HG03558 (cell line): ENCODE results near the gene PAFAH1B1.
"Not testable (repeated sequence)": the region's sequence is repeated elsewhere in the genome, so short reads cannot be mapped to it uniquely, and the experiment has no call there.

Experiments
- ATAC-seq: cut with Tn5 transposase; IDR thresholded peaks from one replicate; pipeline ENCODE4 v1.9.1; 2021; ENCODE audit warnings: moderate number of reproducible peaks; ENCODE audit not compliant: unreplicated experiment; ENCODE audit errors: extremely low read depth

PAFAH1B1 gene

DNA sequence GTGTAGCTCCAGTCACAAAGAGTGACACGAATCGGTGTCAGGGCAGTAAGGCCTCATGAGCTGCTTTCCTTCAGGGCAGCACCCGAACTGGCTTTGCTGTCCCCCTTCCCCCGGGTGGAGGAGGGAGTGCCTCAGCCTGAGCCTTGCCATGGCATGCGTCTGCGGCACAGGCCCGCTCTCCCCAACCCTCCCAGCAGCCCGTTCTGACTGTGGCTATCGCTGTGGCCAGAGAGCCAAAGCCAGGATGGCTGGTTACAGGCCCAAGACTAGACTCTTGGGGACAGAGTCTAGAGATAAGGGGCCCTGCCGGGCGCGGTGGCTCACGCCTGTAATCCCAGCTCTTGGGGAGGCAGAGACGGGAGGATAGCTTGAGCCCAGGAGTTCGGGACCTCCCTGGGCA is 92.2 kb downstream of the PAFAH1B1 start:
- ATAC-seq = no peak

- no peak for ATAC-seq
Observed at GRCh38 chr17:2687074-2687418, 93.6 kb downstream of the PAFAH1B1 start.

DNA sequence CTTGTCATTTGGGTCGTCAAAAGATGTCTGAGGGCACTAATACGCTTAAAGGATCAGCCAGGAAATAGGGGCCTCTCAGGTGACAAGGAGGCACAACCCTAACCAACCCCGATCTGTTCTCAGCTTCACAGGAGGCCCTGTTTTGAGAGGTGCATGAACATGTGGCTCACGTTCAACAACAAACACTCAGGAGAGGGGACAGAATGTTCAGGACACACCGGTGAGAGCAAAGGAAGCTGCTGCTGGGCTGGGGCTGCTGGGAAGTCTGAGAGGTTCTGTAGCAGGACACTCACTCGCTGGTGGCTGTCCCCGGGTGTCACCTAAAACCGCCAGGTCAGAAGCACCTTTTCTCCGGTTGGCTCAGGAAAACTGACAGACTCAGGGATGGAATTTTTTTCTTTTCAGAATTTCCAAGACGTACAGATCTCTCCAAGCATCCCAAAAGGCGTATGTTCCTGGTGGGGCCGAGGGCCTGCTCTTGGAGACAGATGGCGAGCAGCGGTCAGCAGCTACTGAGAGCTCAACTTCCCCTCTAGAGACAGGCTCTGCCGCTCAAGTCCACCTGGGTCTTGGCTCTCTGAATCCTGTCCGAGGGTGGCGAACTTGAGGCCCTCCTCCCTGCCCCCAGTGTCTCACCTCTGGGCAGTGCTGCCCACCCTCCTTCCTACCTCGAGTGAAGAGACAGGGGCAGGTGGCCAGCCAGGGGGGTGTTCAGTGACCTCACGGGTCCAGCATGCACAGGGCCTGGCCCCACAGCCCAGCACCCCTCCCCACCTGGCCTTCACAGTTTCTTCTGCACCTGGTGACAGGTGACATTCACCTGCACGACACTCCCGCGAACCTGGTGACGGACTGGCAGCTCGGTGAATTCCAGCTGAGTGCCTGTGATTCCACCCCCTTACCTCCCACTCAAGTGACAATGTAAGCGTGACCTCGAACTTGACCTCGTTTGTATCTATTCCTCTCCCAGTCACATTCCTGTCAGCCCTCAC is 95.2 kb downstream of the PAFAH1B1 start:
- ATAC-seq = no peak

- ATAC-seq = no peak
Observed at GRCh38 chr17:2689411-2690164, 96.1 kb downstream of the PAFAH1B1 start.

DNA sequence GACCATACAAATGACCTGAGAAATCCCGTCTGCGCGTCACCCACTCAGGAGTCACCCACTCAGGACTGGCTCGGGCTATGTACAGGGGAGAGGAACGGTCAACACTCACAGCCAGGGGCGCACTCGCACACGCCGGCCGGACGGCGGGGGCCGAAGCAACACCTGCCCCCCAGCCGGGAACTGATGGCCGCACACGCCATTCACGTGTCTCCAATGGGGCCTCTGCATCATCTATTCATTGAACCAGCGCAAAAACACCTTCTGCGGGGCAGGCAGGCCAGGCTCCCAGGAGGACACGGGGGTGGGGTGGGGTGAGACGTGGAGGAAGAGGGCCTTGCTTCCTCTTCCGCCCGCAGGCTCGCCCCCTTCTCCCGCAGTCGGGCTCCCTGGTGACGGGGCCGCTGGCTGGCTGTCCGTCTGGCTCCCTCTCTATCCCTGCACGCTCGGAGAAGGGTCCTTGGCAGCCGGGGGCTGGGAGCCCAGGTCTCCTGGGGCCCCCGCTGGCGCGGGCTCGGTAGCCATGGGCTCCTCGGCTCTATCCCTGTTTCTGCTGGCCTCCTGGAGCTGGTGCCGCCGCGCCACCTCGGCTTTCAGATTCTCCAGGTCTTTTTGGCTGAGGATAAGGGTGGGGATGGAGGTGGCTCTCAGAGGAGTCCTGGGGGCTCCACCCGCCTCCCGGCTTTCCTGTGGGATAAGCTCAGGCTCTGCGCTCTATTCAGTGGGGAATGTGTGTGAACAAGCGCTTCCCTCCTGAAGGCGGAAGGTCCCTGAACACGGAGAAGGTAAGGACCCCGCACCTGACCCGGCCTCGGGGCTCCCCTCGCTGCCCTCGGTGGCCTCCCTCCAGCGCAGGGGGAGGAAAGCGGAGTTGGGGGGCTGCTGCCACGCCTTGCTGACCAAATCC is 97.0 kb downstream of the PAFAH1B1 start:
- no peak for ATAC-seq

DNA sequence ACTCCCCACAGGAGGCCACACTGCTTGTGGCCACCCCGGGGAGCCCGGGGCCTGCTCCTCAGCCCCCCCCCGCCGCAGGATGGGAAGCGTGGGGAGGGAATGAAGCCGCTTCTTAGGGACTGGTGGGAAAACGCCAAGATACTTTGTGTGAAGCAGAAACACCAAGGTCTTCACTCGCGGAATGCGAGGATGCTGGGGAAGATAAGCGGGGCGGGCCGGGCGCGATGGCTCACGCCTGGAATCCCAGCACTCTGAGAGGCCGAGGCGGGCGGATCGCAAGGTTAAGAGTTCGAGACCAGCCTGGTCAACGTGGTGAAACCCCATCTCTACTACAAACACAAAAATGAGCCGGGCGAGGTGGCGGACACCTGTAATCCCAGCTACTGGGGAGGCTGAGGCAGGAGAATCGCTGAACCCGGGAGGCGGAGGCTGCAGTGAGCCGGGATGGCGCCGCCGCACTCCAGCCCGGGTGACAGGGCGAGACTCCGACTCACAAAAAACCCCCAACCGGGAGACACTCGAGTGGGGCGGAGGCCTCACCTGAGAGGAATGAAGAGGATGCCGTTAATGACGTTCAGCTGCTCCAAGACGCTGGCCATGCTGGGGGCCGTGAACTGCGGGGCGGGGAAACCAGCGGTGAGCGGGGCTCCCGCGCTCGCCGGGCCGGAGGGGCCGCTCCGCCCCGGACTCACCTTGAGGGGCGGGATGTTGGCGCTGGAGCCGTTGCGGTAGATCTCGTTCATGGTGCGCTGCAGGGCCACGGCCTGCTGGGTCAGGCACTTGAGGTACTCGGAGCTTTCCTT is 97.8 kb downstream of the PAFAH1B1 start:
- no peak for ATAC-seq

GRCh38 chr17:2691965-2692780 is 98.7 kb downstream of the PAFAH1B1 start:
- no peak for ATAC-seq

GRCh38 chr17:2692781-2693135 is 99.3 kb downstream of the PAFAH1B1 start:
- no peak for ATAC-seq

- ATAC-seq = no peak
Observed at GRCh38 chr17:2693561-2694380, 100.3 kb downstream of the PAFAH1B1 start.

- no peak for ATAC-seq
Observed at GRCh38 chr17:2694381-2695242, 101.2 kb downstream of the PAFAH1B1 start.

- ATAC-seq = no peak
Observed at GRCh38 chr17:2695243-2695960, 101.9 kb downstream of the PAFAH1B1 start.

DNA sequence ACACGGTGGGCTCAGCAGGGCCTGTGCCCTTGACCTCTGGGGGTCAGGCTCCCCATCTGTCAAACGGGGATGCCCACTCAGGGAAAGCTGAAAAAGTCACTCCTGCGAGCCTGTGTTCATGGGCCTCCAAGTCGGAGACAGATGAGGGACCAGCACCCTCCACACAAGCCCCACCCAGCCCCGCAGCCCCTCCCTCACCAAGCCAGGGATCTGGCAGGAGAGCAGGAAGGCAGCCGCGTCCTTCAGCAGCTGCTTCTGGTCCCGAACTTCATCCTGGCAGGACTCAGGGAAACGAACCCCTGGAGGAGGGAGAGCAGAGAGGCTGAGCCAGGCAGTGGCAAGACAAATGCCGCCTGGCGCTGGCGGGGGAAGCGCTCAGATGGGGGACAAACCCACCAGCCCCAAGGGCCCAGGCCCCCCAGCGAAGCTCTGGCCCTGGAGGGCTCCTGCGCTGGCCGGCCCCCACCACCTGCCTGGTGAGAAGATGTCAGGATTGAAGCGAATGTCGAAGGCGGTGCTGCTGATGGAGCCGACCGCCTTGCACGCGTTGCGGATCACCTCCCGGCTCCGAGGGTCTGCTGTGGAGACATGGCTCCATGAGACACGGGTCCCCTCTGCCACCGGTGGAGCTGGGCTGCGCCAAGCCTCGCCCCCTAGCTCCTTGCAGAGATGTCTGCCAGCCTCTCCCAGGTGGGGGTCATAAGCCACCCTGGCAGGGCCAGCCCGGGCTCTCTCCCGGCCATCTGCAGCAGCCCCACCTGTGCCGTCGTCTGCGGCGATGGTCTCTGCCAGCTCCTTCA is 102.7 kb downstream of the PAFAH1B1 start:
- ATAC-seq = no peak

- ATAC-seq = no peak
Observed at GRCh38 chr17:2697611-2698162, 104.2 kb downstream of the PAFAH1B1 start.

- ATAC-seq = not testable (repeated sequence)
Observed at GRCh38 chr17:2699216-2699805, 105.9 kb downstream of the PAFAH1B1 start.

- no peak for ATAC-seq
Observed at GRCh38 chr17:2700030-2700490, 106.6 kb downstream of the PAFAH1B1 start.
